ENCODE measurements around the gene ARHGAP24.
"Not testable (repeated sequence)": the region's sequence is repeated elsewhere in the genome, so short reads cannot be mapped to it uniquely, and the experiment has no call there.

Gene ARHGAP24

GRCh38 chr4:85968945-85969819 lies 494.2 kb downstream of the ARHGAP24 start:
- DNase-seq = peak; percentile 14 to 46

GRCh38 chr4:85970535-85970934 lies 495.6 kb downstream of the ARHGAP24 start:
- no peak for DNase-seq

GRCh38 chr4:85979276-85979675 lies 504.3 kb downstream of the ARHGAP24 start:
- no peak for DNase-seq

DNA sequence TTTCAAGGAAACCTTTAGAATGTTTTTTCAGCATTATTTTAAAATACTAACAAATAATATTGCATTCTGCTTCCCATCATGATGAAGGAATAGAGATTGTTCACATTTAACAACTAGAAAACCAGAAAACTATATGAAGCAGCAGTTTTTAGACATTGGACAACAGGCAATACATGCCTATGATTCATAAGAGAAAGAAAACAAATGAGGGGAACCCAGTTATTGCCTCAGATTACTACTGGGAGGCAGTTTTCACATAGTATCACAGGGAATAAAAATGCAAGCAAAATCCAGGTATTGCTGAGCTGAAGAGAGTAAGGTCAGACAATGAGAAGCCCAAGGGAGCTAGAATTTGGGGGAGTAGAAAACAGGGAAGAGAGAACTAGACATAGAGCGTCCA lies 511.3 kb downstream of the ARHGAP24 start:
- DNase-seq = no peak

DNA sequence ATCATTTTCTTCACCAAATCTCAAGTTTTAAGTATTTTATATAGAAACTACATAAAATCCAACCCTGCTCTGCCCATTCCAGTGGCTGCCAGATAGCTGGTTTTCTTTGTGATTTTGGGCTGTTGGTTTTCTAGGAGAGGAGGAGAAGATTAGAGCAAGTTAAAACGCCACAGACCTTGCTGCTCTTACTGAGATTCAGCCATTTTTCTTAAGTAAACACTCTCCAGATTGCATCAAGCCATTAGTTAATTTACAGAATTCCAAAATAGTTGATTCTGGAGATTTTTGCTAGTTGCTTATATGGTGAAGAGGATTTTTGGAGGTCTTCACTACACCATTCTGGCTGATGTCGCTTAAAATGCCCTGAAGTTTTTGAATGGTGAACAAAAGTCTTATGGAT lies 518.7 kb downstream of the ARHGAP24 start:
- no peak for DNase-seq

- no peak for DNase-seq
Measured at GRCh38 chr4:85994576-85994975, 519.6 kb downstream of the ARHGAP24 start.

DNA sequence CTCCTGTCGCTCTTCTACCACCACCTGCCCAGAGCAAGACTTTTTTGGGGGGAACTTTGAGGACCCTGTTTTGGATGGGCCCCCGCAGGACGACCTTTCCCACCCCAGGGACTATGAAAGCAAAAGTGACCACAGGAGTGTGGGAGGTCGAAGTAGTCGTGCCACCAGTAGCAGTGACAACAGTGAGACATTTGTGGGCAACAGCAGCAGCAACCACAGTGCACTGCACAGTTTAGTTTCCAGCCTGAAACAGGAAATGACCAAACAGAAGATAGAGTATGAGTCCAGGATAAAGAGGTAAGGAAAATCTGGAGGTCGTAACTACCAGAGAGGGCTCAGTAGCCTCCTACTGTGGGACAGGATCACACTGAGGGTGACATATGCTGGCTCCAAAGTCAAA lies 520.4 kb downstream of the ARHGAP24 start:
- no peak for DNase-seq

- no peak for DNase-seq
Measured at GRCh38 chr4:86001591-86001990, 526.6 kb downstream of the ARHGAP24 start.

DNA sequence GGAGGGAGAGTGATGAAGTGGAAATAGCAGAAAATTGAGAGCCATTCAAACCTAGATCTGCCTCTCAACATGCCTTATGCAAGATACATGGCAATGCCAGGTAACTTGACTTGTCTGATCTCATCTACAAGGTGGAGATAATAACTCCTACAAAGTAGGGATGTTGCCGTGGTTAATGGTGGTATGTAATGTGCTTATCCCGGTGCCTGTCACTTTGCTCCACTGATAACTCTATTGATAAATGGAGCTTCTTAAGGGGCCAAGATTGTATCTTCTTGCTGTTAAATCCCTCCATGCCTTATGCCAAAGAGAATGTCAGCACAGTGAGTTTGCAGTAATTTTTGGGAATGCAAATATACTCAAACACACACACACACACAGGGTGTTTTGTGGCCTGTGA lies 529.1 kb downstream of the ARHGAP24 start:
- DNase-seq = no peak

- DNase-seq = no peak
Measured at GRCh38 chr4:86006057-86006456, 531.1 kb downstream of the ARHGAP24 start.

GRCh38 chr4:86007042-86007441 lies 532.1 kb downstream of the ARHGAP24 start:
- no peak for DNase-seq

GRCh38 chr4:86011117-86011516 lies 536.2 kb downstream of the ARHGAP24 start:
- DNase-seq = no peak

DNA sequence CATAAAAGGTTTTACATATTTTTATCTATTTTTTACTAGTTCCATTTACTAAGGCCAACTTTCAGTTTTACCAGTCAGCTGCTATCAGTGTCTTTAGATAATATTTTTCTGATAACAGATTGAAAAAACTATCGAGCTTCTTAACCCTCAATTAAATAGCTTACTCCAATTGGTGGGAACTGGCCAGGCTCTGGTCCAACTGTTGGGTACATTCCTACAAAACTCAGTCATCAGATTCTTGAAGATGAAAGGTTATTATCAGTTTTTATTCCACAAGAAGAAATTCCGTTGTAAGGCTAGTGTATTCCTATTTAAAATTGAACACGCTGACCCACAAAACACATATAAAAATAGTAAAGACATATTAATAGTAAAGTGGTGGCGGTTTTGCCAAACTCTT lies 538.7 kb downstream of the ARHGAP24 start:
- DNase-seq = no peak

DNA sequence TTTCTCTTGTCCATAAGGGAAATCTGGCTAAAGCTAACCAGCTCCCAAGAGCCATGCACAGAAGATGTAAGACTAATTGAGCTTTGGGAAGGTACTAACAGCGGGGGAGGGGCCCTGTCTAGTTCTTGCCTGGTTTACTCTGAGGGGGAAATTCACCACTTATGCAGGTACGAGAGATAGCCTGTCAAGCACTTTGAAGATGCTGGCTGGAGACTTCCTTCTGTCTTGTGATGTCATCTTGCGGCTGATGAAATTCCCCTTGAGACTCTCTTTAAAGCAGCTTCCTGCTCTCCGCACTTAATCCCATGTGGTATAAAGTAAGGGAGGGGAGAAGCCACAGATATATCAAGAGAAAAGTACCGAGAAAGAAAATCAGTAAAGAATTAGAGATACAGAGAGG lies 539.6 kb downstream of the ARHGAP24 start:
- no peak for DNase-seq

GRCh38 chr4:86015412-86016350 lies 540.7 kb downstream of the ARHGAP24 start:
- no peak for DNase-seq

GRCh38 chr4:86019362-86019761 lies 544.4 kb downstream of the ARHGAP24 start:
- no peak for DNase-seq

DNA sequence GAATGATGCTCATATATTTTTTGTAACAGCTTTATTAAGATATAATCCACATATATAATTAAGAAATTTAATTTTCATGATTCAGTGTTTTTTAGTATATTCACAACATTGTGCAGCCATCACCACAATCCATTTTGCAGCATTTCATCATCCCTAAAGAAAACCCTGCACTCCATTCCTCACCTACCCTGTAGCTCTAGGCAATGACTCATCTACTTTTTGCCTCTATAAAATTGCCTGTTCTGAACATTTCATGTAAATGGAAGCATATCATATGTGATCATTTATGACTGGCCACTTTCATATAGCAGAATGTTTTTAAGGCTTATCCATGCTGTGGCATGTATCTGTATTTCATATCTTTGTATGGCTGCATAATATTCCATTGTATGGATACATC lies 545.0 kb downstream of the ARHGAP24 start:
- DNase-seq = no peak

- DNase-seq = not testable (repeated sequence)
Measured at GRCh38 chr4:86021671-86022070, 546.7 kb downstream of the ARHGAP24 start.

- no peak for DNase-seq
Measured at GRCh38 chr4:86026720-86027119, 551.8 kb downstream of the ARHGAP24 start.

GRCh38 chr4:86031927-86032326 lies 557.0 kb downstream of the ARHGAP24 start:
- no peak for DNase-seq

DNA sequence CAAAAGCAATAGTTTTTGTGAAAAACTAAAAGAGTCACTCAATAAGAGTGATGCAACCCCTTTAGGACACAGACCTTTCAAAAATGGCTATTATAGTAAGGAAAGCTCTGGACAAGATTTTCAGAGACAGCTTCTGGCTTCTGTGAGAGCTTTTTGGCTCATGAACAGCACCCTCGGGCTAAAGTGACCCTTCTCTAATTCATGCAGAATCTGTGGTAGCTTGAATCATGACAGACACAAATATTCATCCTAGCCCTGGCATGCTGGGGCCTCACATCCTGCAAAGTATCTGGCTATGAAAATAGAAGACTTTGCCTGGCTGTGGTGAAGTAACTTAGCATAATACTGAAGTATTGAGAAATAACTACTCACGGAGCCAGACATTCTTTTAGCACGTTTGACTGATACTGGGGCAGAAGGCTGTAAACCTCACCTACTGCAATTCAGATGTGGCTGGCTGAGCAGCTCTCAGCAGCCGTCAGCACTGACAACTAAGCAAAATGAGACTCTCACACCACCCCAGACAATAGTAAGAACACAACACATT lies 557.6 kb downstream of the ARHGAP24 start:
- DNase-seq = no peak

DNA sequence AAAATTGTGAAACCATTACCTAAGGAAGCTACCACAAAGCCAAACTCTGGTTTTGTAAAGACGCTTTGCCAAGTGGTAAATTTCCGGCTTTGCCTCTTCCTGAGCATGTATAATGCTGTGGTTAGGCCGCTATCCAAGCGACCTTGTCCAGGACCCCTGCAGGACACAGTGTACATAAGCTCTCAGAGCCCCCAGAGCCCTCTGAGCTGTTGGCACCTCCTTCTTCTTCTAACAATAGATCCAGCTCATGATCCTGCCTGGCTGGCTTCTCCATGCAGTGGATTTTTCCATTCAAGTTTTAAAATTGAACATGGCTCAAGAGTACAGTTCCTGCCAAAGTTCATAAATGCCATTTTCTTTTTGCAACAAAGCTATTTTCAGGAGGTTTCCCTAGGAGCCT lies 558.2 kb downstream of the ARHGAP24 start:
- DNase-seq = no peak

DNA sequence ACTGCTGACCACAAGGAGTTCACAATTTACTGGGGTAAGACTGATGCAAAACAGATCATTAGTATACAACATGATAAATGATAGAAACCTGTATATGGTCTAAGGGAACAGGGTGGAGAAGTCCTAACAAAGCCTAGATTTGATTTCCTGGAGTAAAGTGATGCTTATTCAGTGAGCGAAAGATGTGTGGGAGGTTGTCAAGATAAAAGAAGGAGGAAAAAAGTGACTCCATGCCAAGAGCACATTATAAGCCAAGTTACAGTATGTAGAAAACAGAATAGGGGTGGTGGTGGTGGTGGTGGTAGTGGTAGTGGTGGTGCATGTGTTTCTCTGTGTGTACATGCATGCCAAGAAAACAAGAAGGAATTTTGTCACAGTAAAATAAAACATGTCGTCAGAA lies 559.7 kb downstream of the ARHGAP24 start:
- DNase-seq = no peak
